GM12892 (cell line): ENCODE data around the gene TRAPPC3.

ENCODE experiments used
- POLR2A ChIP-seq: IDR thresholded peaks from 2 replicates; pipeline ENCODE4 v1.6.1; 2011; ENCODE audit warnings: low read depth, low read length, control low read depth
- POLR2AphosphoS5 ChIP-seq: IDR thresholded peaks from 2 replicates; pipeline ENCODE4 v1.6.1; 2011; ENCODE audit warnings: low read depth, low read length, control low read depth
- TAF1 ChIP-seq: IDR thresholded peaks from 2 replicates; pipeline ENCODE4 v1.6.1; 2011; ENCODE audit warnings: low read depth, mild to moderate bottlenecking, control low read depth, low read length, borderline replicate concordance

DNA sequence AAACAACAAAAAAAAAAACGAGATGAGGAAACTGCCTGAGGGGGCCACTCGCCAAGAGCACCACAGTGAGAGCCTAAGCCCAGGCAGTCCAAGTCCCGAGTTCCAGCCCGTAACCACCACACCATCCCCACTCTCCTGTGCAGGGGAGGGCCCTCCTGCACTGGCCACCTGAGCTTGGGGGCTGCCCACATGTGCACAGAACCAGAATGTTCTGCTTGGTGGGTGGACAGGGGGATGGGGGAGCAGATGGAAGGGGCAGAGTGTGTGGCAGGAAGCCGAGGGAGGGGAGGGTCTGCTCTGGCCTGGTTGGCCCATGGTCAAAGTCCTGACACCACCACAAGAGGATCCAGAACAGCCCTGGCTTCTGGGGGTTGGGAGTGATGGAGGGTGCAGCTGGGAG is 43.0 kb downstream of the TRAPPC3 start:
- TF ChIP-seq POLR2A (no peak), POLR2AphosphoS5 (no peak), TAF1 (no peak)
